GM12891 (cell line): ENCODE data around the gene CREB3L2.

ENCODE experiments used
- POLR2A ChIP-seq: IDR thresholded peaks from 2 replicates; pipeline ENCODE4 v1.6.1; 2011; ENCODE audit warnings: low read depth, low read length, control low read depth
- SPI1 ChIP-seq: IDR thresholded peaks from 2 replicates; pipeline ENCODE4 v1.6.1; 2011; ENCODE audit warnings: low read depth, low read length, control low read depth
- TAF1 ChIP-seq: IDR thresholded peaks from 2 replicates; pipeline ENCODE4 v1.6.1; 2011; ENCODE audit warnings: low read depth, low read length, control low read depth

GRCh38 chr7:138024343-138024691, 22.4 kb upstream of the CREB3L2 start:
- TF ChIP-seq POLR2A (no peak), SPI1 (no peak), TAF1 (no peak)
